HT-29 (cell line): Measurements from ENCODE around the gene HIPK1. TPM values are rescaled to one million over a fixed set of nuclear protein-coding genes. Genes with fewer than 3 reads are reported as not detected.
"Not testable (repeated sequence)": the region's sequence is repeated elsewhere in the genome, so short reads cannot be mapped to it uniquely, and the experiment has no call there.

ENCODE experiments used
- DNase-seq: peaks from one replicate; pipeline ENCODE4 v3.0.0-alpha.2; 2015; ENCODE audit warnings: low spot score
- total RNA-seq: library from RNA; depleted of rRNA; stranded (reverse); fragments of >200 nt; shearing (Covaris generic); gene quantifications from 2 replicates; pipeline ENCODE4 v1.2.3, GENCODE V29; 2014

Gene HIPK1
- total RNA-seq, 1 experiment from 2014 or later: 19.4 TPM

- DNase-seq: no peak
Measured at GRCh38 chr1:113943028-113943811, 14.1 kb downstream of the HIPK1 start.

GRCh38 chr1:113945329-113945728 is 16.2 kb downstream of the HIPK1 start:
- no peak for DNase-seq

GRCh38 chr1:113946112-113946511 is 17.0 kb downstream of the HIPK1 start:
- DNase-seq: no peak

GRCh38 chr1:113946678-113947387 is 17.7 kb downstream of the HIPK1 start:
- no peak for DNase-seq

- DNase-seq: no peak
Measured at GRCh38 chr1:113947388-113948107, 18.4 kb downstream of the HIPK1 start.

GRCh38 chr1:113948151-113948550 is 19.0 kb downstream of the HIPK1 start:
- not testable (repeated sequence) for DNase-seq

- peak; percentile 17 for DNase-seq
Measured at GRCh38 chr1:113949007-113949406, 19.9 kb downstream of the HIPK1 start.

- DNase-seq: no peak
Measured at GRCh38 chr1:113950908-113951307, 21.8 kb downstream of the HIPK1 start.

GRCh38 chr1:113951719-113952118 is 22.6 kb downstream of the HIPK1 start:
- DNase-seq: no peak

GRCh38 chr1:113957984-113958383 is 28.9 kb downstream of the HIPK1 start:
- no peak for DNase-seq

- no peak for DNase-seq
Measured at GRCh38 chr1:113958691-113959090, 29.6 kb downstream of the HIPK1 start.

GRCh38 chr1:113963281-113963906 is 34.3 kb downstream of the HIPK1 start:
- DNase-seq: no peak

GRCh38 chr1:113965703-113966412 is 36.7 kb downstream of the HIPK1 start:
- no peak for DNase-seq

- no peak for DNase-seq
Measured at GRCh38 chr1:113972954-113973353, 43.8 kb downstream of the HIPK1 start.

- DNase-seq: no peak
Measured at GRCh38 chr1:113975211-113975895, 46.2 kb downstream of the HIPK1 start.

- DNase-seq: peak; percentile 17
Measured at GRCh38 chr1:113976609-113977278, 47.6 kb downstream of the HIPK1 start.

- no peak for DNase-seq
Measured at GRCh38 chr1:113977906-113978305, 48.8 kb downstream of the HIPK1 start.

- DNase-seq: peak; percentile 86
Measured at GRCh38 chr1:113978863-113979702, 50.0 kb downstream of the HIPK1 start, which contains the start of gene OLFML3. Gene OLFML3 (plus strand): TSS chr1:113979474. CDS start chr1:113979517, 43 bp downstream.

GRCh38 chr1:113980110-113980509 is 51.0 kb downstream of the HIPK1 start:
- no peak for DNase-seq
